Heart left ventricle (tissue), 16 donors: ENCODE measurements around the gene ABCC4. TPM values are rescaled to one million over a fixed set of nuclear protein-coding genes. Genes with fewer than 3 reads are reported as not detected.

Source experiments
- ATAC-seq, 4 donors: fragments of 200-7000 bp; cut with Tn5 transposase; one replicate each; pipeline ENCODE4 v1.9.1; 2020 to 2022; ENCODE audit warnings: moderate library complexity in 4 of 4, mild to moderate bottlenecking in 3 of 4, moderate number of reproducible peaks in 1 of 4
- DNase-seq, 5 donors: peaks; one replicate each; pipeline ENCODE4 v3.0.0-alpha.2; 2020
- H3K27ac ChIP-seq, 12 donors: fragments of 200-600 bp; sonication (generic) in 4 of 12; one replicate each; pipeline versions ENCODE4 v1.5.0 to v1.8.0; 2016 to 2022; ENCODE audit warnings: mild to moderate bottlenecking in 2 of 12
- H3K27me3 ChIP-seq, 9 donors: fragments of 200-600 bp; sonication (generic) in 2 of 9; one replicate each; pipeline versions ENCODE4 v1.5.1 to v1.8.0; 2016 to 2022; ENCODE audit warnings: mild to moderate bottlenecking in 3 of 9
- H3K36me3 ChIP-seq, 9 donors: fragments of 200-600 bp; sonication (generic) in 2 of 9; one replicate each; pipeline versions ENCODE4 v1.5.0 to v1.8.0; 2018 to 2022; ENCODE audit warnings: mild to moderate bottlenecking in 2 of 9
- H3K4me1 ChIP-seq, 12 donors: fragments of 200-600 bp; sonication (generic) in 4 of 12; one replicate each; pipeline versions ENCODE4 v1.5.0 to v1.8.0; 2016 to 2022; ENCODE audit warnings: mild to moderate bottlenecking in 3 of 12
- H3K4me3 ChIP-seq, 12 donors: fragments of 200-600 bp; sonication (generic) in 4 of 12; one replicate each; pipeline versions ENCODE4 v1.5.0 to v1.8.0; 2017 to 2022; ENCODE audit warnings: mild to moderate bottlenecking in 9 of 12, moderate library complexity in 4 of 12
- H3K9me3 ChIP-seq, 12 donors: fragments of 200-600 bp; sonication (generic) in 4 of 12; one replicate each; pipeline versions ENCODE4 v1.5.0 to v1.8.0; 2016 to 2022; ENCODE audit warnings: mild to moderate bottlenecking in 1 of 12
- POLR2A ChIP-seq, 2 donors: fragments of 450-650 bp; IDR thresholded peaks; one replicate each; pipeline ENCODE4 v1.6.1; 2017; ENCODE audit warnings: antibody characterized with exemption in 2 of 2, mild to moderate bottlenecking in 2 of 2, moderate library complexity in 2 of 2
- WGBS, 4 donors: extraction: QIAGEN DNeasy Blood & Tissue Kit in 2 of 4; methylation state at CpG; one replicate each; pipeline versions ENCODE4 v1.1.5 to v1.1.7; 2013 to 2018; 5-methylcytosine and 5-hydroxymethylcytosine counted together
- intact Hi-C, 10 donors: fragments of 100-400 bp; cut with DNase I; formaldehyde crosslinking; loops; one replicate each; pipeline versions ENCODE4 v1.11.1 to v1.14.2; 2022
- polyA plus RNA-seq, 2 donors: library from polyadenylated mRNA; stranded (reverse); fragments of 200-250 nt; gene quantifications; one replicate each; pipeline ENCODE4 v1.2.3, GENCODE V29; 2013
- total RNA-seq, 9 donors: library from RNA; depleted of rRNA in 2 of 9; stranded (reverse); fragments of >200 nt in 2 of 9; fragmentation: NEBNext Ultra II Directional in 3 of 9; extraction: Animal tissue kit (Norgen Biotek cat#: 25700) in 3 of 9; gene quantifications; one replicate each; pipeline versions ENCODE4 v1.1.0 to v1.2.4, GENCODE V29; 2016 to 2023
- TF ChIP-seq, protein P1 (sequence below), 12 donors: fragments of 200-600 bp; sonication (generic) in 4 of 12; IDR thresholded peaks; one replicate each; pipeline versions ENCODE4 v1.5.0 to v1.8.0; 2018 to 2022; ENCODE audit warnings: antibody characterized with exemption in 12 of 12, mild to moderate bottlenecking in 5 of 12
- donor health status: ischemic (EF 13 %, LVEDD 7.1; RV severe dilation, severe dysfunction).
- donor health status: healthy with polysubstance abuse.
- donor health status: DM: no; HTN: yes; CAD: no.
- donor health status: DM: no; HTN: no; CAD: no.
- donor health status: ischemic (EF 25% LVEDD 6.9; RV normal size, moderate dysfunction).
- donor health status: ischemic (EF 25% LVEDD 5.7; RV mildly dilated, moderate dysfunction).
- donor health status: healthy.
- donor health status: DM: yes; HTN: yes; CAD: no.
- donor health status: ischemic (EF 35%, LVEDD 5.7; RV mildly dilated, moderate dysfunction).
- donor health status: nonischemic (EF 11% LVEDD 7.7; RV severe dilation, severe dysfunction).
- donor health status: DM: yes; HTN: yes; CAD: no.
- donor health status: PGD.
- donor health status: ischemic (EF 29% LVEDD 5.4; RV normal size, mild dysfunction).
- donor health status: nonischemic (EF 23%, LVEDD 6.1; RV moderate dilation, normal function).

ABCC4 gene
- total and polyA plus RNA-seq, 11 donors, result 0.69 to 9.0 (median 5.3) TPM

DNA sequence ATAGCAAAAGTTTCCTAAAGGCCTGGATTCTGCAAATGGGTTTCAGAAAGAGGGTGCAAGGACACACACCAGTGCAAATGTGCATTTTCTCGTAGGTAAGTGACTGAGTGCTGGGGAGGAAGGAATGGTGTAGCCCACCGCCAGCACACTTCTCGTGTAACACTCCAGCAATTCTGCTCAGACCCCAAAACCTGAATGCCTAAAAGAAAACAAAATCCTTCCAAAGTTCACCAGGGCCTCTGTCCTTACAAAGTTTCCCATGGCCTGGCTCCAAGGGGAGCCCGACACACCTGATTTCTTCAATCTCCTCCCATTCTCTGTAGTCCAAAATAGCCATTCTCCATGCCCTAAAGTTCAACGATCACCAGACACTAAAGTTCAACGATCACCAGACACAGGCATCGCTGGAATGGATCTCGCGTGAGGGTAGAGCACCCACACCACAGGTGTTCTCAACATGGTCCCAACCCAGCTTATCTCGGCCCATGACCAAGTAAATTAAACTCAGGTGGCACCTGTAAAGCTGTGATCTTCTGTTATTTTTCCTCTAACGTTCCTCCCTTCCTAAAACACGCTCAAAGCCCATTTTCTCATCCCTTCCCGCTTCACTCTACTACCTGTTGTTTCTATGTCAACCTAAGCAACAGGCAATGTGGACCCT lies 46.0 kb downstream of the ABCC4 start:
- TF ChIP-seq POLR2A (IDR thresholded peaks at IDR 0.05), result no peak
- TF ChIP-seq, protein P1, sequence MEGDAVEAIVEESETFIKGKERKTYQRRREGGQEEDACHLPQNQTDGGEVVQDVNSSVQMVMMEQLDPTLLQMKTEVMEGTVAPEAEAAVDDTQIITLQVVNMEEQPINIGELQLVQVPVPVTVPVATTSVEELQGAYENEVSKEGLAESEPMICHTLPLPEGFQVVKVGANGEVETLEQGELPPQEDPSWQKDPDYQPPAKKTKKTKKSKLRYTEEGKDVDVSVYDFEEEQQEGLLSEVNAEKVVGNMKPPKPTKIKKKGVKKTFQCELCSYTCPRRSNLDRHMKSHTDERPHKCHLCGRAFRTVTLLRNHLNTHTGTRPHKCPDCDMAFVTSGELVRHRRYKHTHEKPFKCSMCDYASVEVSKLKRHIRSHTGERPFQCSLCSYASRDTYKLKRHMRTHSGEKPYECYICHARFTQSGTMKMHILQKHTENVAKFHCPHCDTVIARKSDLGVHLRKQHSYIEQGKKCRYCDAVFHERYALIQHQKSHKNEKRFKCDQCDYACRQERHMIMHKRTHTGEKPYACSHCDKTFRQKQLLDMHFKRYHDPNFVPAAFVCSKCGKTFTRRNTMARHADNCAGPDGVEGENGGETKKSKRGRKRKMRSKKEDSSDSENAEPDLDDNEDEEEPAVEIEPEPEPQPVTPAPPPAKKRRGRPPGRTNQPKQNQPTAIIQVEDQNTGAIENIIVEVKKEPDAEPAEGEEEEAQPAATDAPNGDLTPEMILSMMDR (IDR thresholded peaks at IDR 0.05), result no peak
- WGBS, 4 donors, result 90 to 96% (median 93%) methylated on average over 13 of the region's 13 CpGs
- intact Hi-C loops, result no loop called here

DNA sequence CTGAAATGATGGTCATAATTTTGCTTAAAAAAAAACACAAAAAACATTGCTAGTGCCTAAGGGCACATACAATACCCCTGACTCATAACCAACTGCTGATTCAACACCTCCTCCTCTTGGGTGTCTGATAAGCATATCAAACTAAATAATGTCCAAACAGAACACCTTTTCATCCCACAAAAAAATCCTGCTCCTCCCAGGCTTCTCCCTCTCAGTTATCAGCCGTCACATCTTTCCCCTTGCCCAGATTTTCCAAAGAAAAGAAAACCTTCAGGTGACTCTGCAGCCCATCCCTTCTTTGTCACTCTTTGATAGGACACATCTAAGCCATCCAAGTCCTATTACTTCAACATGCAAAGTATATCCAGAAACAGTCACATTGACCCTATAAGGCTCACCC lies 46.9 kb downstream of the ABCC4 start:
- intact Hi-C loops, result no loop called here
- TF ChIP-seq POLR2A (IDR thresholded peaks at IDR 0.05), result no peak
- TF ChIP-seq, protein P1 (IDR thresholded peaks at IDR 0.05), result no peak
- ATAC-seq (no peak), DNase-seq (no peak)
- no peaks in the 10 kb centered on the region for H3K9me3 ChIP-seq
- H3K27ac ChIP-seq, result no peak overlapping the region
- H3K4me3 ChIP-seq, result no peak overlapping the region
- WGBS, 4 donors, result 36 to 81% (median 72%) methylated on average over 1 of the region's 1 CpG
- no peaks in the 10 kb centered on the region for H3K27me3 ChIP-seq
- no peaks in the 10 kb centered on the region for H3K36me3 ChIP-seq
- H3K4me1 ChIP-seq, result no peaks in the 10 kb centered on the region

More for the DNA sequence above, 46.0 kb downstream of the ABCC4 start:
- no peak overlapping the region for H3K4me3 ChIP-seq
- H3K27ac ChIP-seq, result no peak overlapping the region
- no peaks in the 10 kb centered on the region for H3K36me3 ChIP-seq
- ATAC-seq, result no peak
- no peaks in the 10 kb centered on the region for H3K27me3 ChIP-seq
- DNase-seq, result no peak
- no peaks in the 10 kb centered on the region for H3K4me1 ChIP-seq
- no peaks in the 10 kb centered on the region for H3K9me3 ChIP-seq

DNA sequence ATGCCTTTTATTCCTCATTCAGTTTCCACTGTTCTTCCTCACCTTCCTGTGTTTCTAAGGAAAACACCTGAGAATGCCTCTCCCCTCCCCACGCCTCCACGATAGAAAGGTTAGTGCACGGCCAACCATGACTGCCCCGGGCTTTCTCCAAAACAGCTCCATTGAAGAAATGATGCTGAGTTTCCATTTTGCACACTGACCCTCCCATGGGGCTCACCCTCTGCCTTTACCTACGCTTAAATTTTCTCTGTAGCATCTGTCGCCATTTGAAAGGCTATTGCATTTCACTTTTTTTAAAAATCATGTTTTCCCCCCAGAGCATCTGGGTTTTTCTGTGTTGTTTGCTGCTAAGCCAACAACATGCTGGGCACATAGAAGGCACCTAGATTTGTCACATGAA lies 48.2 kb downstream of the ABCC4 start:
- 94 to 97% (median 95%) methylated on average over 6 of the region's 6 CpGs for WGBS, 4 donors
- Histone ChIP-seq H3K27ac (no peak overlapping the region), H3K4me3 (no peak overlapping the region), H3K4me1 (no peaks in the 10 kb centered on the region), H3K27me3 (no peaks in the 10 kb centered on the region), H3K36me3 (no peaks in the 10 kb centered on the region), H3K9me3 (no peaks in the 10 kb centered on the region)
- intact Hi-C loops, result no loop called here
- ATAC-seq, result no peak
- DNase-seq, result no peak
- no peak for TF ChIP-seq POLR2A (IDR thresholded peaks at IDR 0.05)
- TF ChIP-seq, protein P1 (IDR thresholded peaks at IDR 0.05), result no peak

DNA sequence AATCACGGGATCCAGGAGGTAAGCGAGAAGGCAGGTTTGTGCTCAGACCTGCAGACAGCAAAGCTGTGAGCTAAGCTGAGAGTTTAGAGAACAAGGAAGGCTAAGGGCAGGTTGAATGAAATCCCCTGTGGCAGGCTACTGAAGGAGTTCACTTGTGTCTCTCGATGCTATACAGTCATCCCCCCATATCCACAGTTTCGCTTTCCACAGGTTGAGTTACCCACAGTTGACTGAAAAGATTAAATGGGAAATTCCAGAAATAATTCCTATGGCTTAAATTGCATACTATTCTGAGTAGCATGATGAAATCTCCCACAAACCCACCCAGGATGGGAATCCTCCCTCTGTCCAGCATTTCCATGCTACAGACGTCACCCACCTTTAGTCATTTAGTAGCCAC lies 49.6 kb downstream of the ABCC4 start:
- intact Hi-C loops, result no loop called here
- DNase-seq (no peak), ATAC-seq (no peak)
- H3K4me1 ChIP-seq, result no peaks in the 10 kb centered on the region
- no peaks in the 10 kb centered on the region for H3K9me3 ChIP-seq
- peaks cover 0 to 5% (median 0%) of the 10 kb centered on the region in 9 donors for H3K36me3 ChIP-seq
- no peak overlapping the region for H3K27ac ChIP-seq
- TF ChIP-seq POLR2A (IDR thresholded peaks at IDR 0.05), result no peak
- TF ChIP-seq, protein P1 (IDR thresholded peaks at IDR 0.05), result no peak
- no peaks in the 10 kb centered on the region for H3K27me3 ChIP-seq
- H3K4me3 ChIP-seq, result no peak overlapping the region
- 87 to 97% (median 92%) methylated on average over 5 of the region's 5 CpGs for WGBS, 4 donors
